ENCODE data around the gene BANF2. TPM values are rescaled to one million over a fixed set of nuclear protein-coding genes. Genes with fewer than 3 reads are reported as not detected.

The BANF2 gene
- total RNA-seq, 3 donors from 2014 or later = not detected

DNA sequence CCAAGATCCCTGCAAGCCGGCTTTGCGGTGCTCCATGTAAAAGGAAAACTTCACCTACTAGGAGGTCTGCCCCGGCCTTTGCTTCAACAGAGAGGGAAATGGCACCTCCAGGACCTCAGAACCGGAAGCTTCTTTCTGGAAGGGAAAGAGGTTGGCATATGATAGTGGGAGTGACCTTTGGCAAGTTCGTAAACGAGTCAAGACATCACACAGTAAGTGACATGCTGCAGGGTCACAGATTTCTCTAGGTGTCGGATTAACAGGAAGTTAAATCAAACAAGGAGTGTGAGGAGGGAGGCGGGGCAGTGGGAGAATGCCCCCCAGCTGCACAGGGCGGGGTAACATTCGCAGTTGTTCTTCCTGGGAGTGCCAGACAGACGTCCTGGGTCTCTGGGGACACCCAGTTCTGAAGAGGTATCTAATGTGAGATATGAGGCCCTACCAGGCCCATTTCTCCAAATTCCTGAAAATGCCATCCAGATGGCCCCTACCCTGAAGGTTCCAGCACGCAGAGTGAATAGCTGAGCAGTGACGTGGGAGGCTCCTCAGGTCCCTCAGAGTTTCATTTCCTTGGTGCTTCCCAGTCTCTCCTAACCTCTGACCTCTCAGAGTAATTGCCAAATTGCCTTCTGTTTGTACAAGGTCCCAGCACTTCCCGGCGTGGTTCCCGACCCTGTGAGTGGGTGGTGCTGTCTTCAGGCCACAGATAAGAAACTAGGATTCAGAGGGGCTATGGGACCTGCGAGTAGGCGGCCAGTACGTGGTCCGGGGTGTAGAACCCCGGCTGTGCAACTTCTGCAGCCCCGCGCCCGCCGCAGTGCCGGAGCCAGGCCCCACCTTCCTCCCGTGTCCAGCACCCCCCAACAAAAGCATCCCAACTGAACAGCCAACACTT, 19.6 kb upstream of the BANF2 start:
- Histone ChIP-seq H3K36me3 (no peaks in the 10 kb centered on the region), H3K27ac (peak overlapping the region; percentile 93 to 97), H3K9me3 (no peaks in the 10 kb centered on the region), H3K4me1 (peaks cover 4 to 12% of the 10 kb centered on the region in 2 donors), H3K4me3 (peak overlapping the region; percentile 71 to 95 (median 86)), H3K27me3 (no peaks in the 10 kb centered on the region)
- peak in 1 of 2 donors; percentile 50 for DNase-seq (ENCODE audit: low spot score in 2 of 2)
- intact Hi-C loops (cut with DNase I; ENCODE audit: low total_unique reads) = loop anchor here (10.0 kb wide), 1 partner anchor 215 kb away; no protein-coding TSS in a partner anchor
- peak in 2 of 3 donors; percentile 23 to 33 for TF ChIP-seq POLR2AphosphoS5 (IDR thresholded peaks at IDR 0.05)
- TF ChIP-seq, protein P1, sequence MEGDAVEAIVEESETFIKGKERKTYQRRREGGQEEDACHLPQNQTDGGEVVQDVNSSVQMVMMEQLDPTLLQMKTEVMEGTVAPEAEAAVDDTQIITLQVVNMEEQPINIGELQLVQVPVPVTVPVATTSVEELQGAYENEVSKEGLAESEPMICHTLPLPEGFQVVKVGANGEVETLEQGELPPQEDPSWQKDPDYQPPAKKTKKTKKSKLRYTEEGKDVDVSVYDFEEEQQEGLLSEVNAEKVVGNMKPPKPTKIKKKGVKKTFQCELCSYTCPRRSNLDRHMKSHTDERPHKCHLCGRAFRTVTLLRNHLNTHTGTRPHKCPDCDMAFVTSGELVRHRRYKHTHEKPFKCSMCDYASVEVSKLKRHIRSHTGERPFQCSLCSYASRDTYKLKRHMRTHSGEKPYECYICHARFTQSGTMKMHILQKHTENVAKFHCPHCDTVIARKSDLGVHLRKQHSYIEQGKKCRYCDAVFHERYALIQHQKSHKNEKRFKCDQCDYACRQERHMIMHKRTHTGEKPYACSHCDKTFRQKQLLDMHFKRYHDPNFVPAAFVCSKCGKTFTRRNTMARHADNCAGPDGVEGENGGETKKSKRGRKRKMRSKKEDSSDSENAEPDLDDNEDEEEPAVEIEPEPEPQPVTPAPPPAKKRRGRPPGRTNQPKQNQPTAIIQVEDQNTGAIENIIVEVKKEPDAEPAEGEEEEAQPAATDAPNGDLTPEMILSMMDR (IDR thresholded peaks at IDR 0.05) = no peak

GRCh38 chr20:17680836-17681725, 18.7 kb upstream of the BANF2 start:
- TF ChIP-seq POLR2AphosphoS5 (IDR thresholded peaks at IDR 0.05) = no peak
- TF ChIP-seq, protein P1 (IDR thresholded peaks at IDR 0.05) = peak in 2 of 3 donors; percentile 14 to 88
- Histone ChIP-seq H3K4me3 (peak overlapping the region; percentile 71 to 95 (median 86)), H3K27ac (peak overlapping the region; percentile 93 to 97), H3K4me1 (peaks cover 4 to 7% of the 10 kb centered on the region in 2 donors), H3K27me3 (no peaks in the 10 kb centered on the region), H3K36me3 (no peaks in the 10 kb centered on the region), H3K9me3 (no peaks in the 10 kb centered on the region)
- peak; percentile 68 to 83 for DNase-seq (ENCODE audit: low spot score in 2 of 2)
- intact Hi-C loops (cut with DNase I; ENCODE audit: low total_unique reads) = loop anchor here (10.0 kb wide), 1 partner anchor 214 kb away; no protein-coding TSS in a partner anchor

- intact Hi-C loops (cut with DNase I; ENCODE audit: low total_unique reads) = loop anchor here (10.0 kb wide), 1 partner anchor 213 kb away; no protein-coding TSS in a partner anchor
- Histone ChIP-seq H3K4me1 (peaks cover 4 to 5% of the 10 kb centered on the region in 2 donors), H3K27me3 (no peaks in the 10 kb centered on the region), H3K36me3 (no peaks in the 10 kb centered on the region), H3K27ac (peak overlapping the region; percentile 93 to 97), H3K9me3 (no peaks in the 10 kb centered on the region), H3K4me3 (peak overlapping the region; percentile 71 to 95 (median 86))
- DNase-seq (ENCODE audit: low spot score in 2 of 2) = no peak
- TF ChIP-seq POLR2A (IDR thresholded peaks at IDR 0.05) = no peak
- TF ChIP-seq, protein P1 (IDR thresholded peaks at IDR 0.05) = no peak
- TF ChIP-seq POLR2AphosphoS5 (IDR thresholded peaks at IDR 0.05) = no peak
Observed at GRCh38 chr20:17681726-17682102, 18.1 kb upstream of the BANF2 start.

DNA sequence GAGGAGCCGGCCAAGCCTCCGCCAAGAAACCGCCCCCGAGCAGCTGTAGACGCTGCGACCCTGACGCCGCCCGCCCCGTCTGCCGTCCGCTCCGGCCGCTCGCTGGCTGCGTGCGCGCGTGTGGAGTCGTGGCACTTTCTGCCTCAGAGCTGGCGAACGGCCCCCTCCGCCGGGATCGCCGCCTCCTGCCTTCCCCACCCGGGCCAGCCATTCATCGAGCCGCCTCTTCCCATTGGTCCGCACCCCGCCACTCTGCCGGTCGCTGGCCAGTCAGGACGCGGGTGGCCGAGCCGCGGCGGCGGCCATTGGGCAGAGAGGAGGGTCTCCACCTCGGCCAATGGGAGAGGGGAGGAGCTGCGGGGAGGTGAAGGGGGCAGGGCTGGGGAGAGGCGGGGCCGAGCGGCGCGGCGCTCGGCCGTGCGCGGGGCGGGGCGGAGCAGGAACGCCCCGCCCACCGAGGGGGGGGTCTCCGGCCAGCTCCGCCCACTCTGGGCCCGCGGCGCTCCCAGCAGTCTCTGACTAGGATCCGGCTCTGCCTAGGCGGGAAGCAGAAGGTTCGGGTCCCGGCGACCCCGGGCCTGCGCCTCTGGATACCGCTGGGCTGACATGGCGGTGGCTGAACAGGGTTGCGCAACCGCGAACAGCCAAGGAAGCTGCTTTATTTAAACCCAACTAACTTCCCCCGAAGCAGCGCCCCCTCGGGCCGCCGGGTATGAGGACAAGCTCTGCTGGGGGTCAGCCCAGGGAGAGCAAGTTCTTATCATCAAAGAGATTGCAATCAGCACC, 17.5 kb upstream of the BANF2 start, which contains the start of gene RRBP1:
Gene RRBP1 (minus strand): TSS at position 140 of the 786 bp plus-strand sequence. CDS start 21,735 bp downstream, outside the sequence.
- TF ChIP-seq, protein P1 (IDR thresholded peaks at IDR 0.05) = peak; percentile 59 to 78 (median 70)
- TF ChIP-seq POLR2AphosphoS5 (IDR thresholded peaks at IDR 0.05) = peak; percentile 42 to 89 (median 68)
- peak; percentile 78 for TF ChIP-seq POLR2A (IDR thresholded peaks at IDR 0.05)
- intact Hi-C loops (cut with DNase I; ENCODE audit: low total_unique reads) = loop anchor here (10.0 kb wide), 1 partner anchor 213 kb away; no protein-coding TSS in a partner anchor

More for the DNA sequence above, 17.5 kb upstream of the BANF2 start, which contains the start of gene RRBP1:
- Histone ChIP-seq H3K4me3 (peak within 1 kb of the TSS; percentile 71 to 95 (median 86)), H3K27me3 (no peaks in the 10 kb centered on the region), H3K4me1 (peaks cover 4 to 5% of the 10 kb centered on the region in 2 donors), H3K9me3 (no peaks in the 10 kb centered on the region), H3K36me3 (no peaks in the 10 kb centered on the region), H3K27ac (peak within 1 kb of the TSS; percentile 93 to 97)
- peak; percentile 97 to 98 for DNase-seq (ENCODE audit: low spot score in 2 of 2)
